Spleen (tissue), 7 donors: ENCODE results near the gene SETD4.

Source experiments
- POLR2A ChIP-seq, 3 donors: fragments of 450-650 bp; IDR thresholded peaks; one replicate each; pipeline ENCODE4 v1.5.1; 2017; ENCODE audit warnings: antibody characterized with exemption in 3 of 3, mild to moderate bottlenecking in 1 of 3
- POLR2AphosphoS5 ChIP-seq, 3 donors: sonication (generic); formaldehyde crosslinking; IDR thresholded peaks; one replicate each; pipeline ENCODE4 v1.5.1; 2017; ENCODE audit warnings: antibody characterized with exemption in 3 of 3
- TF ChIP-seq, protein P1 (sequence below), 11 experiments: fragments of 200-600 bp in 7 of 11; fragments of 450-650 bp in 4 of 11; sonication (generic) in 4 of 11; IDR thresholded peaks in 8 of 11; conservative IDR thresholded peaks in 3 of 11; 1 replicate in 7 of 11; 2 replicates in 4 of 11; pipeline versions ENCODE4 v1.4.0 to v1.8.0; 2016 to 2021; ENCODE audit warnings: antibody characterized with exemption in 11 of 11, inconsistent platforms in 4 of 11, mild to moderate bottlenecking in 1 of 11
- donor health status: DM: no; HTN: no; CAD: no; lungs with moderate emphysema.
- donor health status: DM: no; HTN: no; CAD: no.
- donor health status: DM: no; HTN: no; CAD: no.

DNA sequence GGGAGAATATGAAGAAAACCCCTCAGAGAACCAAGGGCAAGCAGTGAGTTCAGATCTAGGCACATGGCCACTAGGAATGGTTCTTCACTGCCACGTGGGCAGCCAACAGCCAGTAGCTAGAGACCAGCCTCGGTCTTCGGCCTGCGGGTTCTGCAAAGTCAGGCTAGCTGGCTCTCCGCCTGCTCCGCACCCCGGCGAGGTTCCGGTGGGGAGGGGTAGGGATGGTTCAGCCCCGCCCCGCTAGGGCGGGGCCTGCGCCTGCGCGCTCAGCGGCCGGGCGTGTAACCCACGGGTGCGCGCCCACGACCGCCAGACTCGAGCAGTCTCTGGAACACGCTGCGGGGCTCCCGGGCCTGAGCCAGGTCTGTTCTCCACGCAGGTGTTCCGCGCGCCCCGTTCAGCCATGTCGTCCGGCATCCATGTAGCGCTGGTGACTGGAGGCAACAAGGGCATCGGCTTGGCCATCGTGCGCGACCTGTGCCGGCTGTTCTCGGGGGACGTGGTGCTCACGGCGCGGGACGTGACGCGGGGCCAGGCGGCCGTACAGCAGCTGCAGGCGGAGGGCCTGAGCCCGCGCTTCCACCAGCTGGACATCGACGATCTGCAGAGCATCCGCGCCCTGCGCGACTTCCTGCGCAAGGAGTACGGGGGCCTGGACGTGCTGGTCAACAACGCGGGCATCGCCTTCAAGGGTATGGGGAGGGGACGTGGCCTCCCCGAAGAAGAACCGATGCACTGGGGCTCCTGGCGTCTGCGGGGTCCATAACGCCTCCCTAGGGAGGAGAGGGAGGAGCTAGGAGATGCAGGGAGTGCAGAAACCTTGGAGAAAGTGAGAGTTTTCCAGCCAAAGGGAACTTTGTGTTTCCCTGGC, 9.6 kb upstream of the SETD4 start, which contains the start of gene CBR1:
- TF ChIP-seq, protein P1, sequence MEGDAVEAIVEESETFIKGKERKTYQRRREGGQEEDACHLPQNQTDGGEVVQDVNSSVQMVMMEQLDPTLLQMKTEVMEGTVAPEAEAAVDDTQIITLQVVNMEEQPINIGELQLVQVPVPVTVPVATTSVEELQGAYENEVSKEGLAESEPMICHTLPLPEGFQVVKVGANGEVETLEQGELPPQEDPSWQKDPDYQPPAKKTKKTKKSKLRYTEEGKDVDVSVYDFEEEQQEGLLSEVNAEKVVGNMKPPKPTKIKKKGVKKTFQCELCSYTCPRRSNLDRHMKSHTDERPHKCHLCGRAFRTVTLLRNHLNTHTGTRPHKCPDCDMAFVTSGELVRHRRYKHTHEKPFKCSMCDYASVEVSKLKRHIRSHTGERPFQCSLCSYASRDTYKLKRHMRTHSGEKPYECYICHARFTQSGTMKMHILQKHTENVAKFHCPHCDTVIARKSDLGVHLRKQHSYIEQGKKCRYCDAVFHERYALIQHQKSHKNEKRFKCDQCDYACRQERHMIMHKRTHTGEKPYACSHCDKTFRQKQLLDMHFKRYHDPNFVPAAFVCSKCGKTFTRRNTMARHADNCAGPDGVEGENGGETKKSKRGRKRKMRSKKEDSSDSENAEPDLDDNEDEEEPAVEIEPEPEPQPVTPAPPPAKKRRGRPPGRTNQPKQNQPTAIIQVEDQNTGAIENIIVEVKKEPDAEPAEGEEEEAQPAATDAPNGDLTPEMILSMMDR (IDR thresholded peaks at IDR 0.05 in 8 of 11, conservative IDR thresholded peaks at IDR 0.05 in 3 of 11): peak in 5 of 11 experiments; percentile 6 to 53 (median 32)
- TF ChIP-seq POLR2A (IDR thresholded peaks at IDR 0.05) (peak in 2 of 3 donors; percentile 44 to 74), POLR2AphosphoS5 (IDR thresholded peaks at IDR 0.05) (peak; percentile 89 to 95 (median 95))
